Bronchial epithelial cell (primary cell): ENCODE data around the gene PANK3. TPM values are rescaled to one million over a fixed set of nuclear protein-coding genes. Genes with fewer than 3 reads are reported as not detected.

Experiments
- DNase-seq: peaks from one replicate; pipeline ENCODE4 v3.0.0-alpha.2; 2010; ENCODE audit warnings: low read depth
- FAIRE-seq: peaks from 2 replicates; lab custom pipeline; 2011; peaks lifted over from hg19 to GRCh38; lab: Jason Lieb, UNC
- H3K27me3 ChIP-seq: 2 replicates; pipeline ENCODE4 v1.5.1; 2011; ENCODE audit warnings: low read length; ENCODE audit not compliant: control insufficient read depth, insufficient read depth
- H3K36me3 ChIP-seq: 2 replicates; pipeline ENCODE4 v1.5.1; 2011; ENCODE audit warnings: low read length; ENCODE audit not compliant: control insufficient read depth, insufficient read depth
- H3K4me3 ChIP-seq: 2 replicates; pipeline ENCODE4 v1.5.1; 2011; ENCODE audit warnings: mild to moderate bottlenecking, low read depth, low read length, control low read depth
- total RNA-seq: library from RNA; depleted of rRNA; stranded (reverse); fragments of >200 nt; gene quantifications from 2 replicates; pipeline ENCODE4 v1.2.1, GENCODE V29; 2014
- TF ChIP-seq, protein P1 (sequence below): IDR thresholded peaks from 2 replicates; pipeline ENCODE4 v1.5.1; 2011; ENCODE audit warnings: mild to moderate bottlenecking, moderate library complexity, low read length, control low read depth, inconsistent platforms; ENCODE audit not compliant: insufficient read depth, severe bottlenecking

The PANK3 gene
- total RNA-seq, 1 donor from 2014 or later: 55.8 TPM

DNA sequence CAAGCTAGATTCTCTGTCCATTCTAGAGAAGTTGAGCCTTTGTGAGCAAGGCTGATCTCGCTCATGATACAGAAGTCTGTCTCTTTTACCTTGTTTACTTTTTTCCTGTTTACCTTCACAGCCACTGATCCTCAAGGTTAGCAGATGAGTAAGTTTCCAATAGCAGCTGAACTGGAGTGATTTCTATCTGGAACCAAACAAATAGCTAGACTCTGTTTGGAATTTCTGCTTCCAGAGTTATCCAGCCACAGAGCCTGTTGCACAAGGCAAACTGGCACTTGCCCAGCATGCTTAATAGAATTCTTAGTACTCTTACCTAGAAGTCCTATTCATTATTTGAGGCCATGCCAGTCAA is 12.8 kb upstream of the PANK3 start:
- H3K36me3 ChIP-seq: no peaks in the 10 kb centered on the region
- DNase-seq: peak; percentile 12
- TF ChIP-seq, protein P1, sequence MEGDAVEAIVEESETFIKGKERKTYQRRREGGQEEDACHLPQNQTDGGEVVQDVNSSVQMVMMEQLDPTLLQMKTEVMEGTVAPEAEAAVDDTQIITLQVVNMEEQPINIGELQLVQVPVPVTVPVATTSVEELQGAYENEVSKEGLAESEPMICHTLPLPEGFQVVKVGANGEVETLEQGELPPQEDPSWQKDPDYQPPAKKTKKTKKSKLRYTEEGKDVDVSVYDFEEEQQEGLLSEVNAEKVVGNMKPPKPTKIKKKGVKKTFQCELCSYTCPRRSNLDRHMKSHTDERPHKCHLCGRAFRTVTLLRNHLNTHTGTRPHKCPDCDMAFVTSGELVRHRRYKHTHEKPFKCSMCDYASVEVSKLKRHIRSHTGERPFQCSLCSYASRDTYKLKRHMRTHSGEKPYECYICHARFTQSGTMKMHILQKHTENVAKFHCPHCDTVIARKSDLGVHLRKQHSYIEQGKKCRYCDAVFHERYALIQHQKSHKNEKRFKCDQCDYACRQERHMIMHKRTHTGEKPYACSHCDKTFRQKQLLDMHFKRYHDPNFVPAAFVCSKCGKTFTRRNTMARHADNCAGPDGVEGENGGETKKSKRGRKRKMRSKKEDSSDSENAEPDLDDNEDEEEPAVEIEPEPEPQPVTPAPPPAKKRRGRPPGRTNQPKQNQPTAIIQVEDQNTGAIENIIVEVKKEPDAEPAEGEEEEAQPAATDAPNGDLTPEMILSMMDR: no peak
- no peak for FAIRE-seq
- H3K27me3 ChIP-seq: peaks cover 6% of the 10 kb centered on the region
- H3K4me3 ChIP-seq: no peak overlapping the region

DNA sequence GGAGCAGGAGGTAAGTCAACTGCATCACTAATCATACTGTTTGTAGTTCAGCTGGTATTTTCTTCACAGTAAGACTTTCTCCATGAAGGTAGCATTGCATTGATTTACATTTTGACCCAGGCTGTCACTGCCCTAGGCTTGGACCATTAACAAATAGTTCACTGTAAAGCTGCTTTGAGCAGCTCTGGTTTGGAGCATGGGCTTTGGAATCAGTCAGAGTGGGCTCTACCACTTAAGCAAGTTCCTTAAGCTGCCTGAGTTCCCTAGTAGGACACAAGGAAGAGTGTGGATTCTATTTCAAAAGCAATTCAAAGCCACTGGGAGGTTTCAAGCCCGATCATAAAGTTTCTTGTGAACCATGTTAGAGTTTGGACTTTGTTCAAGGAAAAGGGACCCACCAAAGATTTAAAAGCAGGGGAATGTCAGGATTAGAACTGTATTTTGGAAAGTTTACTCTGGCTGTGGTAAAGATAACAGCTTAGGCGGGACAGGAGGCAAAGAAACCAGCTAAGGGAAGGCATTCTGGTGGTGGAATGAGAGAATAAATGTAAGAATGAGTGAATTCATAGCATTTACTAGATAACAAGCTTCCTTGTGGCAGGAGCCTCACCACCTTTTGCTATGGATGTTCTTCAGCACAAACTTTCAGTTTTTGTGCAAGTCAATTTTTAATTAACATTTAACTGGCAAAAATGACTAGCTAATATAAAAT is 12.3 kb upstream of the PANK3 start:
- FAIRE-seq: no peak
- Histone ChIP-seq H3K27me3 (peaks cover 4% of the 10 kb centered on the region), H3K36me3 (no peaks in the 10 kb centered on the region), H3K4me3 (no peak overlapping the region)
- no peak for DNase-seq
- TF ChIP-seq, protein P1: no peak

DNA sequence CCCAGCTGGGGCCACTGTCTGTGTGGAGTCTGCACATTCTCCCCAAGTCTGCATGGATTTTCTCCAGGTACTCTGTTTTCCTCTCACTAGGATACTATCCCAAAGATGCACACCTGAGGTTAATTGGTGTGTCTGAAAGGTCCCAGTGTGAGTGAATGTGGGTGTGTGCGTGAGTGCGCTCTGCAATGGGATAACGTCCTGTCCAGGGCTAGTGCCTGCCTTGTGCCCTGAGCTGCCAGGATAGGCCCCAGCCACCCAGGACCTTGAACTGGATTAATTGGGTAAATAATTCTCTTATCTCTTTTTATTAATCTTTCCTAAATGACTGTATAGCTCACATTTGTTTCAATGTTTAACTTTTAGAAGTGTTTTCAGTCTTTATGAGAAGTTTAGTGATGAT is 11.5 kb upstream of the PANK3 start:
- no peak for FAIRE-seq
- no peaks in the 10 kb centered on the region for H3K36me3 ChIP-seq
- TF ChIP-seq, protein P1: no peak
- H3K27me3 ChIP-seq: peaks cover 4% of the 10 kb centered on the region
- no peak for DNase-seq
- H3K4me3 ChIP-seq: no peak overlapping the region

DNA sequence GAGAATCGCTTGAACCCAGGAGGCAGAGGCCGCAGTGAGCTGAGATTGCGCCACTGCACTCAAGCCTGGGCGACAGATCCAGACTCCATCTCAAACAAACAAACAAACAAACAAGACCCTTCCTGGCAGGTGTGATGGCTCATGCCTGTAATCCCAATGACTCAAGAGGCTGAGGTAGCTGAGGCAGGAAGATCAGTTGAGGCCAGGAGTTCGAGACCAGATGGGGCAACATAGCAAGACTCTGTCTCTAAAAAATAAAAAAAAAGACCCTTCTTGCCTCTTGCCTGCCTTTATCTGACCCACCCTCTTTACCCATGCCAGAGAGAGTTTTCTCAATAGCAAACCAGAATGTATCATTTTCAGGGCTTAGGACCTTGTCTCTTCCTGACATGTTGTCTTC is 8.8 kb upstream of the PANK3 start:
- TF ChIP-seq, protein P1: no peak
- DNase-seq: no peak
- no peak for FAIRE-seq

DNA sequence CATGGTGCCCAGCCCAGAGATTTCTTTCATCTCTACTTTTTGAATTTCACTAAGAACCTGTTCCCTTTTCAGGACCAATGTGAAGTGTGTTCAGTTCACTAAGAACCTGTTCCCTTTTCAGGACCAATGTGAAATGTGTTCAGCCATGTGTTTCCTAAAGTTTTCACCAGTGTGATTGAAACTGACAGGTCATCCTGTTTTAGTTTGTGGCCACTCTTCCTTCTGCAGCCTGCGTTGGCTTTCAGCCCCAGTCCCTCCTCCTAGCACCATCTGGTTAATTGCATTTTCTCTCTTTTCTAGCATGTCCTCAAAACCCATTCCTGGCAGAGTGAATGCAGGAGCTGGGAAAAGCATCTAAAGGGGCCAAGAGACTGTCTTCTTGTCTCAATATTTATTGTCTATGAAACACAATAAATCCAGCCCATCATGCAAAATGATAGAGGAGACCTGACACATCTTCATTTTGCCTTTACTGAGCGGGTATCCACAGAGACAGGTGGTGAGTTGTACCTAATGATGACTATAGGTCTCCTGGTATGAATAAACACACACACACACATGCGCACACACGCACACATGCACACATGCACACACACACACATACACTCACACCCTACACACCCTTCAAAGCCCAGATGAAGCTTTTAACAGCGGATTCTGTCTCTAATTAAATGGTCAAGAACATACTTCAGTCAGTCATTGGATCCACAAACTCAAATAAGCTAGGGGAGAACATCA is 6.1 kb upstream of the PANK3 start:
- FAIRE-seq: no peak
- no peak overlapping the region for H3K4me3 ChIP-seq
- TF ChIP-seq, protein P1: no peak
- no peak for DNase-seq
- H3K27me3 ChIP-seq: peaks cover 2% of the 10 kb centered on the region
- no peaks in the 10 kb centered on the region for H3K36me3 ChIP-seq

More for the DNA sequence above, 8.8 kb upstream of the PANK3 start:
- no peak overlapping the region for H3K4me3 ChIP-seq
- H3K27me3 ChIP-seq: peaks cover 6% of the 10 kb centered on the region
- no peaks in the 10 kb centered on the region for H3K36me3 ChIP-seq
